HG02943 (cell line): ENCODE data around the gene PPCDC.
"Not testable (repeated sequence)": the region's sequence is repeated elsewhere in the genome, so short reads cannot be mapped to it uniquely, and the experiment has no call there.

Source experiments
- ATAC-seq: cut with Tn5 transposase; IDR thresholded peaks from one replicate; pipeline ENCODE4 v1.9.1; 2021; ENCODE audit warnings: mild to moderate bottlenecking, low read depth, moderate library complexity; ENCODE audit not compliant: unreplicated experiment

Gene PPCDC

GRCh38 chr15:75064846-75065245 lies 41.5 kb downstream of the PPCDC start:
- ATAC-seq, result no peak

- no peak for ATAC-seq
Measured at GRCh38 chr15:75065467-75065850, 42.1 kb downstream of the PPCDC start.

- no peak for ATAC-seq
Measured at GRCh38 chr15:75065851-75066509, 42.6 kb downstream of the PPCDC start.

- no peak for ATAC-seq
Measured at GRCh38 chr15:75067123-75067830, 43.9 kb downstream of the PPCDC start.

- ATAC-seq, result no peak
Measured at GRCh38 chr15:75068748-75069147, 45.4 kb downstream of the PPCDC start.

- peak; percentile 66 for ATAC-seq
Measured at GRCh38 chr15:75069301-75069925, 46.0 kb downstream of the PPCDC start.

- no peak for ATAC-seq
Measured at GRCh38 chr15:75070674-75071073, 47.3 kb downstream of the PPCDC start.

GRCh38 chr15:75073197-75073596 lies 49.8 kb downstream of the PPCDC start:
- no peak for ATAC-seq

GRCh38 chr15:75076277-75076676 lies 52.9 kb downstream of the PPCDC start:
- ATAC-seq, result no peak

- ATAC-seq, result not testable (repeated sequence)
Measured at GRCh38 chr15:75077551-75077961, 54.2 kb downstream of the PPCDC start.

- ATAC-seq, result no peak
Measured at GRCh38 chr15:75081150-75081549, 57.8 kb downstream of the PPCDC start.

- no peak for ATAC-seq
Measured at GRCh38 chr15:75082689-75083088, 59.3 kb downstream of the PPCDC start.

GRCh38 chr15:75085708-75086107 lies 62.3 kb downstream of the PPCDC start:
- ATAC-seq, result not testable (repeated sequence)

- no peak for ATAC-seq
Measured at GRCh38 chr15:75089456-75090387, 66.3 kb downstream of the PPCDC start.

GRCh38 chr15:75090388-75090734 lies 67.0 kb downstream of the PPCDC start:
- no peak for ATAC-seq

GRCh38 chr15:75091814-75092213 lies 68.4 kb downstream of the PPCDC start:
- ATAC-seq, result no peak

GRCh38 chr15:75094961-75095478 lies 71.6 kb downstream of the PPCDC start:
- ATAC-seq, result peak; percentile 38

- peak; percentile 41 for ATAC-seq
Measured at GRCh38 chr15:75095594-75095993, 72.2 kb downstream of the PPCDC start.

- ATAC-seq, result no peak
Measured at GRCh38 chr15:75097939-75098338, 74.5 kb downstream of the PPCDC start.

- no peak for ATAC-seq
Measured at GRCh38 chr15:75098404-75098803, 75.0 kb downstream of the PPCDC start.
